ENCODE measurements around the gene PQBP1.

PQBP1 gene

DNA sequence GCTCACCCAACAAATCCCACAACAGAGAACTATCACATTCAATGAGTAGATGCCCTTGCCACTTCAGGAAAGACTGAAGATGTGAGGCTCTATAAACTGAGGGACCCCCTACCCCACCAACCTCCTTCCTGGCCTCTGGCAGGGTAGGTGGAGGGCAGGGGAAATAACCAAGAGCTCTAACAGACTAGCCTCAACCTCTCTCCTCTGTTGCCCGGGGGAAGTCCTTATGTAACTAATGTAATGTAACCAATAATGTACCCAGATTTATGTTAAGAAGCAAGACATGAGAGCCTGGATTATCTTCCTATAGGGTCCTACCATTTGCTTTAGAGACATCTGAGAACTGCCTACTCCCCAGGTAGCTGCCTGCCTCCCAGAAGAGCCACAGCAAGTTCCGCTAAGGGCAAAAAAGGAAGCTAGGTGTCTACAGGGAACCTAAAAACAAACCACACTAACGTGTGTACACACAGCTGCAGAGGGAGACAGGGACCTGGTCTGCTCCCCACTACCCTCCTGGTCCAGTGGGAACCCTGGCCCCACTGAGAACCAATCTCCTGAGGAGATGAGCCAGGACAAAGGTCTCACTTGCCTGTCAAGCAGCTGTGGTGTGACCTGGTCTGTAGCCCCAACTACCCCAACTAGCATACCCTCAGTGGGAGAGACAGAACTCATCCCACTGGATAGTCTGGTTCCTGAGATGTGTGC lies 41.9 kb downstream of the PQBP1 start:
- H3K4me3 ChIP-seq (ENCODE audit: control insufficient read depth in 1 of 7, extremely low read depth in 1 of 7, insufficient read depth in 4 of 7, low read depth in 2 of 7, low read length in 6 of 7): peak overlapping the region in 1 of 7 experiments; percentile 38
- H3K4me1 ChIP-seq (ENCODE audit: control extremely low read depth in 1 of 4, control insufficient read depth in 4 of 4, insufficient read depth in 4 of 4, low read length in 3 of 4): peaks cover 22 to 81% (median 77%) of the 10 kb centered on the region in 4 experiments
- no peaks in the 10 kb centered on the region for H3K9me3 ChIP-seq (ENCODE audit: control extremely low read depth in 1 of 5, control insufficient read depth in 4 of 5, insufficient read depth in 2 of 5, low read depth in 1 of 5, low read length in 4 of 5)
- ChIA-PET POLR2A (interaction anchor here (1.0 to 1.7 kb wide), 2 partner anchors 13 to 104 kb away, joined by 3 to 6 read pairs; partner anchors contain the start of gene TFE3), CTCF (interaction anchor here (1.1 to 2.0 kb wide), 4 partner anchors 12 to 42 kb away, joined by 3 to 9 read pairs (median 5); partner anchors contain the start of genes PQBP1 and TIMM17B)
- H3K36me3 ChIP-seq (ENCODE audit: control insufficient read depth in 4 of 4, insufficient read depth in 4 of 4, low read length in 3 of 4): peaks cover under 1 to 13% (median 5%) of the 10 kb centered on the region in 4 experiments
- peak overlapping the region; percentile 62 to 80 for H3K27ac ChIP-seq (ENCODE audit: insufficient read depth in 1 of 2, low read depth in 1 of 2, low read length in 2 of 2, poor library complexity in 1 of 2, severe bottlenecking in 2 of 2)
- peaks cover 0 to 4% (median 0%) of the 10 kb centered on the region in 5 experiments for H3K27me3 ChIP-seq (replicated peaks in 2 of 5; ENCODE audit: control insufficient read depth in 4 of 5, insufficient read depth in 5 of 5, low read length in 4 of 5)
- 46% methylated on average over 3 of the region's 3 CpGs for WGBS (ENCODE audit: insufficient coverage)
- peak in 2 of 3 donors; percentile 31 to 46 for DNase-seq

DNA sequence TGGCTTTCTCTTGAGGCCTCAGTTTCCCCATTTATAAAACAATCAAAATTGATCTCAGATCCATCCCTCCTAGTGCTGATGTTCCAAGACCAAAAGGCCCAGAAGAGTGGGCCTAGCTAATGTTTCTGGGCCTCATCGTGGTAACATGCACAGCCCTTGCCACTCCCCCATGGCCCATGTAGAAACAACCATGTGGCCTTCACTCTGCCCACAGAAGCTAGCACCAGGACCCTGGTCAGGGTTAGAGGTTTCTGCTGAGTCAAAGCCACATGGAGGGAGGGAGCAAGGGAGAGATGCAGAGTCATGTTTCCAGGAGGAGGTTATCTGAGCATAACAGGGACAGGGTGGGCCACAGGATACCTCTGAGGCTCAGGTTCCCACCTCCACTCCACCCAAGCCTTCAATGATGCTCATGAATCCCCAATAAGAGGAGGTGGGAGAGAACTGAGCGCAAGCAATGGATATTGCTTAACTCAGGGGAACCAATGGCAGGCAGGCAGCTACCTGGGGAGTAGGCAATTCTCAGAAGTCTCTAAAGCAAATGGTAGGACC lies 42.8 kb downstream of the PQBP1 start:
- H3K36me3 ChIP-seq (ENCODE audit: control insufficient read depth in 4 of 4, insufficient read depth in 4 of 4, low read length in 3 of 4): peaks cover 0 to 9% (median under 1%) of the 10 kb centered on the region in 4 experiments
- POLR2A ChIA-PET: interaction anchor here (1.0 kb wide), 1 partner anchor 12 kb away, joined by 3 read pairs; no protein-coding TSS in a partner anchor
- peak overlapping the region in 1 of 2 experiments; percentile 80 for H3K27ac ChIP-seq (ENCODE audit: insufficient read depth in 1 of 2, low read depth in 1 of 2, low read length in 2 of 2, poor library complexity in 1 of 2, severe bottlenecking in 2 of 2)
- WGBS (ENCODE audit: insufficient coverage): 80% methylated on average over 2 of the region's 2 CpGs
- H3K27me3 ChIP-seq (replicated peaks in 2 of 5; ENCODE audit: control insufficient read depth in 4 of 5, insufficient read depth in 5 of 5, low read length in 4 of 5): peaks cover 0 to 4% (median 0%) of the 10 kb centered on the region in 5 experiments
- peak in 2 of 3 donors; percentile 60 to 62 for DNase-seq
- H3K4me3 ChIP-seq (ENCODE audit: control insufficient read depth in 1 of 7, extremely low read depth in 1 of 7, insufficient read depth in 4 of 7, low read depth in 2 of 7, low read length in 6 of 7): peak overlapping the region in 2 of 7 experiments; percentile 4 to 23
- H3K4me1 ChIP-seq (ENCODE audit: control extremely low read depth in 1 of 4, control insufficient read depth in 4 of 4, insufficient read depth in 4 of 4, low read length in 3 of 4): peaks cover 21 to 76% (median 70%) of the 10 kb centered on the region in 4 experiments
- no peaks in the 10 kb centered on the region for H3K9me3 ChIP-seq (ENCODE audit: control extremely low read depth in 1 of 5, control insufficient read depth in 4 of 5, insufficient read depth in 2 of 5, low read depth in 1 of 5, low read length in 4 of 5)
- CTCF ChIA-PET: interaction anchor here (0.6 to 2.0 kb wide), 3 partner anchors 13 to 43 kb away, joined by 5 to 9 read pairs (median 5); no protein-coding TSS in a partner anchor

DNA sequence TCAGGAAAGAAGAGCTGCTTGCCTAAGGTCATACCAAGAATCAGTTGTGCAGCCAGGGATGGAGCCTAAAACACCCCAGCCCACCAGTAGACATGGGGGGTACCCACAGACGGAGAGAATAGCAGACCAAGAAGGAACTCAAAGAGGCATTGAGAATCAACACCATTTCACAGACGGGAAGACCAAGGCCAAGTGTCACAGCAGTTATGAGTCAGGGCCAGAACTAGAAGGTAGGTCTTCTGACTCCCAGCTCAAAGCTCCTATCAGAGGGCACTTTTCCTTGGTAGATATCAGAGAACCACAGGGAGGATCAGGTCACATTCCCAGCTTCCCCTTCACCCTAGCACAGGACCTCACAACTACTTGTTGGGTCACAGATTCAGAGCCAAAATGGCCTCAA lies 45.2 kb downstream of the PQBP1 start:
- H3K27me3 ChIP-seq (replicated peaks in 2 of 5; ENCODE audit: control insufficient read depth in 4 of 5, insufficient read depth in 5 of 5, low read length in 4 of 5): peaks cover 0 to 4% (median 0%) of the 10 kb centered on the region in 5 experiments
- H3K36me3 ChIP-seq (ENCODE audit: control insufficient read depth in 4 of 4, insufficient read depth in 4 of 4, low read length in 3 of 4): peaks cover 0 to 9% (median under 1%) of the 10 kb centered on the region in 4 experiments
- WGBS (ENCODE audit: insufficient coverage): 80% methylated on average over 1 of the region's 2 CpGs
- H3K4me1 ChIP-seq (ENCODE audit: control extremely low read depth in 1 of 4, control insufficient read depth in 4 of 4, insufficient read depth in 4 of 4, low read length in 3 of 4): peaks cover 15 to 59% (median 54%) of the 10 kb centered on the region in 4 experiments
- no peak for DNase-seq
- no peaks in the 10 kb centered on the region for H3K9me3 ChIP-seq (ENCODE audit: control extremely low read depth in 1 of 5, control insufficient read depth in 4 of 5, insufficient read depth in 2 of 5, low read depth in 1 of 5, low read length in 4 of 5)
- H3K27ac ChIP-seq (ENCODE audit: insufficient read depth in 1 of 2, low read depth in 1 of 2, low read length in 2 of 2, poor library complexity in 1 of 2, severe bottlenecking in 2 of 2): peak overlapping the region in 1 of 2 experiments; percentile 37
- H3K4me3 ChIP-seq (ENCODE audit: control insufficient read depth in 1 of 7, extremely low read depth in 1 of 7, insufficient read depth in 4 of 7, low read depth in 2 of 7, low read length in 6 of 7): no peak overlapping the region
- CTCF ChIA-PET: interaction anchor here (1.0 to 1.3 kb wide), 2 partner anchors 22 to 31 kb away, joined by 3 to 5 read pairs; partner anchors contain the start of gene SLC35A2
- POLR2A ChIA-PET: no interaction called here

DNA sequence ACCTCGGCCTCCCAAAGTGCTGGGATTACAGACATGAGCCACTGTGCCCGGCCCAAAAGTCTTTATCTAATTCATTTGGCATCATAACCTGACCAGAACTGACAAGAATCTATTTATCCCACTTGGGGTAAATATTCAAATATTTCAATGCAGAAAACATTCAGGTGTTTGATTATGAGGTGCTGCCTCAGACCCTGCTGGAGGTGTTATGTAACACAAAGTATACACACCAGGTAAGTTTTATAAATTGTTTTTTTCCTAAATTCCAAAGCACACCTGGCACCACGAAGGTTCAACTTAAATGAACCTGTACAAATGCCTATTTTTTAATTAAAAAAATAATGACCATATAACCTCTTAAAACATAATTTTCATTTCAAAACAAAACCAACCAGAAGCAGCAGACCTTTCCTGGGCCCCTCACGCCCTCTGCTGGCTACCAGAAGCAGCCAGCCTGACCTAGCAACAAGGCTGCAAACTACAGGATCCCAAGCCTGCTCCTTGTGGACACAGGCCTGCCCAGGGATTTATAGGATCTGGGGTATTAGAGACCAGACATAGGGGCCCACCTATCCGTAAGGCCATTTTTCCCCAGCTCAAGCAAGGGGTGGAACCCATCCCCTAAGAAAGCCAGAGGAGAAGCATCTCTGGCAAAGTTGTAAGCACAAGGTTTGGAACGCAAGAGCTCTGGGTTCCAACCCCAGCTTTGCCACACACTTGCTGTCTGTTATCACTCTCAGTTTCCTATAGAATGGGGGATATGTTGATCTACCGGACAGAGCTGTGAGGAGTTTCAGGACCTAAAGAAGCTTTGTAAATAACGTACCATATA lies 48.0 kb downstream of the PQBP1 start:
- peaks cover 0 to 11% (median 3%) of the 10 kb centered on the region in 4 experiments for H3K36me3 ChIP-seq (ENCODE audit: control insufficient read depth in 4 of 4, insufficient read depth in 4 of 4, low read length in 3 of 4)
- no peak overlapping the region for H3K4me3 ChIP-seq (ENCODE audit: control insufficient read depth in 1 of 7, extremely low read depth in 1 of 7, insufficient read depth in 4 of 7, low read depth in 2 of 7, low read length in 6 of 7)
- H3K9me3 ChIP-seq (ENCODE audit: control extremely low read depth in 1 of 5, control insufficient read depth in 4 of 5, insufficient read depth in 2 of 5, low read depth in 1 of 5, low read length in 4 of 5): no peaks in the 10 kb centered on the region
- no peaks in the 10 kb centered on the region for H3K27me3 ChIP-seq (replicated peaks in 2 of 5; ENCODE audit: control insufficient read depth in 4 of 5, insufficient read depth in 5 of 5, low read length in 4 of 5)
- ChIA-PET POLR2A (interaction anchor here (0.8 to 1.3 kb wide), 2 partner anchors 9 to 26 kb away, joined by 3 to 5 read pairs; no protein-coding TSS in a partner anchor), CTCF (interaction anchor here (0.6 to 3.5 kb wide), 13 partner anchors 9 to 314 kb away, joined by 3 to 24 read pairs (median 5); partner anchors contain the start of gene OTUD5)
- WGBS (ENCODE audit: insufficient coverage): 48% methylated on average over 5 of the region's 8 CpGs
- H3K4me1 ChIP-seq (ENCODE audit: control extremely low read depth in 1 of 4, control insufficient read depth in 4 of 4, insufficient read depth in 4 of 4, low read length in 3 of 4): peaks cover 0 to 31% (median 27%) of the 10 kb centered on the region in 4 experiments
- peak; percentile 30 to 59 (median 50) for DNase-seq
- H3K27ac ChIP-seq (ENCODE audit: insufficient read depth in 1 of 2, low read depth in 1 of 2, low read length in 2 of 2, poor library complexity in 1 of 2, severe bottlenecking in 2 of 2): peak overlapping the region in 1 of 2 experiments; percentile 34

DNA sequence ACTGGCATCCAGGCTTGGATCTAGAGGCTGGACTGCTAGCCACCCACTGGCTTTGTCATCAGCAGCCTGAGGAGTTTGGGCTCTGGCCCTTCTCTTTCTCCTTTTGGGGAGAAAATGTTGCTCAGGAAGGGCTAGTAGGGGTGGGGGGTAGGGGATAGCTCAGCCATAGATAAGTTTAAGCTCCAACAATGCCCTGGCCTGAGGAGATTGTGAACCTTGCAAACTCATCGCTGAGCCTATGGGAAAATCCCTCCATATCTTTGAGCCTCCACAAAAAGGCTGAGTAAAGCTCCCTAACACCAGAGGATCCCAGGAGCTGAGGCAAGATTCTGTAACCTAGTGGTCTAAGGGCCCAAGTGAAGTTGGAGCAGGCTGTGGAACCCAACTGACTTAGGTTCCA lies 50.9 kb downstream of the PQBP1 start:
- Histone ChIP-seq H3K4me1 (ENCODE audit: control extremely low read depth in 1 of 4, control insufficient read depth in 4 of 4, insufficient read depth in 4 of 4, low read length in 3 of 4) (peaks cover 0 to 22% (median 8%) of the 10 kb centered on the region in 4 experiments), H3K4me3 (ENCODE audit: control insufficient read depth in 1 of 7, extremely low read depth in 1 of 7, insufficient read depth in 4 of 7, low read depth in 2 of 7, low read length in 6 of 7) (no peak overlapping the region), H3K9me3 (ENCODE audit: control extremely low read depth in 1 of 5, control insufficient read depth in 4 of 5, insufficient read depth in 2 of 5, low read depth in 1 of 5, low read length in 4 of 5) (no peaks in the 10 kb centered on the region), H3K27me3 (replicated peaks in 2 of 5; ENCODE audit: control insufficient read depth in 4 of 5, insufficient read depth in 5 of 5, low read length in 4 of 5) (no peaks in the 10 kb centered on the region), H3K27ac (ENCODE audit: insufficient read depth in 1 of 2, low read depth in 1 of 2, low read length in 2 of 2, poor library complexity in 1 of 2, severe bottlenecking in 2 of 2) (no peak overlapping the region), H3K36me3 (ENCODE audit: control insufficient read depth in 4 of 4, insufficient read depth in 4 of 4, low read length in 3 of 4) (peaks cover 0 to 5% (median 3%) of the 10 kb centered on the region in 4 experiments)
- WGBS (ENCODE audit: insufficient coverage): 100% methylated on average over 1 of the region's 1 CpG
- POLR2A ChIA-PET: no interaction called here
- CTCF ChIA-PET: interaction anchor here (0.6 to 2.3 kb wide), 3 partner anchors 8 to 57 kb away, joined by 3 to 7 read pairs (median 3); partner anchors contain the start of gene OTUD5
- no peak for DNase-seq
